PC-3 (cell line): ENCODE results near the gene ATOH8. TPM values are rescaled to one million over a fixed set of nuclear protein-coding genes. Genes with fewer than 3 reads are reported as not detected.

Experiments
- ATAC-seq: fragments of 200-7000 bp; cut with Tn5 transposase; 2 replicates; pipeline ENCODE4 v1.9.1; 2020; ENCODE audit warnings: mild to moderate bottlenecking, moderate library complexity
- BruUV-seq: library from RNA; stranded (reverse); fragments of 400-500 nt; replicated peaks from 2 replicates; lab custom pipeline; 2021; lab: Mats Ljungman, UMichigan
- CTCF ChIA-PET: fragments of 300-600 bp; sonication (Branson Sonifier 250); formaldehyde crosslinking; loops from one replicate; lab custom pipeline; 2022; ENCODE audit warnings: antibody characterized with exemption; lab: Charles Lee
- POLR2A ChIA-PET: fragments of 300-600 bp; sonication (Branson Sonifier 250); formaldehyde crosslinking; loops from one replicate; lab custom pipeline; 2022; ENCODE audit warnings: antibody characterized with exemption; ENCODE audit not compliant: unreplicated experiment; lab: Charles Lee
- DNase-seq: peaks from one replicate; pipeline ENCODE4 v3.0.0-alpha.2; 2015
- H2AFZ ChIP-seq: fragments of 300-600 bp; sonication (generic); 2 replicates; pipeline ENCODE4 v1.6.0; 2016; ENCODE audit warnings: antibody characterized with exemption, low read length
- H3F3A ChIP-seq: fragments of 300-600 bp; sonication (generic); one replicate; pipeline ENCODE4 v1.6.0; 2017; ENCODE audit warnings: antibody characterized with exemption, low read length, control low read depth, mild to moderate bottlenecking; ENCODE audit not compliant: unreplicated experiment
- H3K27ac ChIP-seq: fragments of 300-600 bp; sonication (generic); 2 replicates; pipeline ENCODE4 v1.5.1; 2016; ENCODE audit warnings: mild to moderate bottlenecking, low read length
- H3K27me3 ChIP-seq: fragments of 300-600 bp; sonication (generic); 2 replicates; pipeline ENCODE4 v1.6.1; 2016; ENCODE audit warnings: low read length, mixed read lengths
- H3K36me3 ChIP-seq: fragments of 300-600 bp; sonication (generic); 2 replicates; pipeline ENCODE4 v1.6.1; 2016; ENCODE audit warnings: low read depth, mixed run types, low read length, mixed read lengths
- H3K4me1 ChIP-seq: fragments of 300-600 bp; sonication (generic); 2 replicates; pipeline ENCODE4 v1.5.1; 2016; ENCODE audit warnings: low read length; ENCODE audit not compliant: insufficient read depth
- H3K4me2 ChIP-seq: fragments of 300-600 bp; sonication (generic); 2 replicates; pipeline ENCODE4 v1.6.0; 2016; ENCODE audit warnings: low read length
- H3K4me3 ChIP-seq: fragments of 300-600 bp; sonication (generic); 2 replicates; pipeline ENCODE4 v1.5.1; 2016; ENCODE audit warnings: mild to moderate bottlenecking, low read length, mixed read lengths
- H3K79me2 ChIP-seq: fragments of 300-600 bp; sonication (generic); 2 replicates; pipeline ENCODE4 v1.6.1; 2017; ENCODE audit warnings: low read length, mixed read lengths
- H3K9ac ChIP-seq: fragments of 300-600 bp; sonication (generic); 2 replicates; pipeline ENCODE4 v1.6.0; 2016; ENCODE audit warnings: mild to moderate bottlenecking, low read length
- H3K9me2 ChIP-seq: fragments of 300-600 bp; sonication (generic); replicated peaks from 2 replicates; pipeline ENCODE4 v1.6.1; 2016; ENCODE audit warnings: mixed run types, low read length, mixed read lengths
- H3K9me3 ChIP-seq: fragments of 300-600 bp; sonication (generic); 2 replicates; pipeline ENCODE4 v1.6.1; 2016; ENCODE audit warnings: low read length, mixed read lengths
- H4K20me1 ChIP-seq: fragments of 300-600 bp; sonication (generic); 2 replicates; pipeline ENCODE4 v1.6.1; 2016; ENCODE audit warnings: low read length, mixed read lengths
- EZH2 ChIP-seq: fragments of 300-600 bp; sonication (generic); IDR thresholded peaks from one replicate; pipeline ENCODE4 v1.6.1; 2017; ENCODE audit warnings: antibody characterized with exemption, mild to moderate bottlenecking, low read length; ENCODE audit not compliant: unreplicated experiment
- EZH2phosphoT487 ChIP-seq: fragments of 300-600 bp; sonication (generic); IDR thresholded peaks from 2 replicates; pipeline ENCODE4 v1.6.1; 2018; ENCODE audit warnings: mild to moderate bottlenecking, antibody characterized with exemption, low read length, borderline replicate concordance
- intact Hi-C: fragments of 100-400 bp; cut with micrococcal nuclease; formaldehyde crosslinking; loops from 2 replicates; pipeline ENCODE4 v1.9.0; 2023
- total RNA-seq: library from RNA; depleted of rRNA; stranded (reverse); fragments of >200 nt; gene quantifications from 2 replicates; pipeline ENCODE4 v1.2.3, GENCODE V29; 2014
- TF ChIP-seq, protein P1 (sequence below): fragments of 300-600 bp; sonication (generic); conservative IDR thresholded peaks from 2 replicates; pipeline ENCODE4 v1.5.1; 2017; ENCODE audit warnings: antibody characterized with exemption, low read depth, mild to moderate bottlenecking, low read length

Gene ATOH8
- total RNA-seq, 1 experiment from 2014 or later, result 0.04 TPM

- Histone ChIP-seq H3K4me1 (peaks cover under 1% of the 10 kb centered on the region; the same call in 1 of the 2 replicates), H3F3A (no peaks in the 10 kb centered on the region), H3K4me2 (no peak overlapping the region), H3K79me2 (no peaks in the 10 kb centered on the region), H2AFZ (no peak overlapping the region), H3K9me3 (no peaks in the 10 kb centered on the region), H3K36me3 (no peaks in the 10 kb centered on the region), H3K9ac (no peak overlapping the region), H3K4me3 (no peak overlapping the region), H3K27me3 (peaks cover 39% of the 10 kb centered on the region), H3K27ac (no peak overlapping the region), H3K9me2 (no peaks in the 10 kb centered on the region), H4K20me1 (no peaks in the 10 kb centered on the region)
- intact Hi-C loops, result no loop called here
- DNase-seq (no peak), ATAC-seq (no peak)
- TF ChIP-seq, protein P1, sequence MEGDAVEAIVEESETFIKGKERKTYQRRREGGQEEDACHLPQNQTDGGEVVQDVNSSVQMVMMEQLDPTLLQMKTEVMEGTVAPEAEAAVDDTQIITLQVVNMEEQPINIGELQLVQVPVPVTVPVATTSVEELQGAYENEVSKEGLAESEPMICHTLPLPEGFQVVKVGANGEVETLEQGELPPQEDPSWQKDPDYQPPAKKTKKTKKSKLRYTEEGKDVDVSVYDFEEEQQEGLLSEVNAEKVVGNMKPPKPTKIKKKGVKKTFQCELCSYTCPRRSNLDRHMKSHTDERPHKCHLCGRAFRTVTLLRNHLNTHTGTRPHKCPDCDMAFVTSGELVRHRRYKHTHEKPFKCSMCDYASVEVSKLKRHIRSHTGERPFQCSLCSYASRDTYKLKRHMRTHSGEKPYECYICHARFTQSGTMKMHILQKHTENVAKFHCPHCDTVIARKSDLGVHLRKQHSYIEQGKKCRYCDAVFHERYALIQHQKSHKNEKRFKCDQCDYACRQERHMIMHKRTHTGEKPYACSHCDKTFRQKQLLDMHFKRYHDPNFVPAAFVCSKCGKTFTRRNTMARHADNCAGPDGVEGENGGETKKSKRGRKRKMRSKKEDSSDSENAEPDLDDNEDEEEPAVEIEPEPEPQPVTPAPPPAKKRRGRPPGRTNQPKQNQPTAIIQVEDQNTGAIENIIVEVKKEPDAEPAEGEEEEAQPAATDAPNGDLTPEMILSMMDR, result no peak
- TF ChIP-seq EZH2phosphoT487, result no peak
- TF ChIP-seq EZH2, result no peak
- POLR2A ChIA-PET, result no interaction called here
- CTCF ChIA-PET, result no interaction called here
- BruUV-seq, result no TSS peak
These were observed 5.6 kb upstream of the ATOH8 start for GRCh38 chr2:85748039-85748734.

DNA sequence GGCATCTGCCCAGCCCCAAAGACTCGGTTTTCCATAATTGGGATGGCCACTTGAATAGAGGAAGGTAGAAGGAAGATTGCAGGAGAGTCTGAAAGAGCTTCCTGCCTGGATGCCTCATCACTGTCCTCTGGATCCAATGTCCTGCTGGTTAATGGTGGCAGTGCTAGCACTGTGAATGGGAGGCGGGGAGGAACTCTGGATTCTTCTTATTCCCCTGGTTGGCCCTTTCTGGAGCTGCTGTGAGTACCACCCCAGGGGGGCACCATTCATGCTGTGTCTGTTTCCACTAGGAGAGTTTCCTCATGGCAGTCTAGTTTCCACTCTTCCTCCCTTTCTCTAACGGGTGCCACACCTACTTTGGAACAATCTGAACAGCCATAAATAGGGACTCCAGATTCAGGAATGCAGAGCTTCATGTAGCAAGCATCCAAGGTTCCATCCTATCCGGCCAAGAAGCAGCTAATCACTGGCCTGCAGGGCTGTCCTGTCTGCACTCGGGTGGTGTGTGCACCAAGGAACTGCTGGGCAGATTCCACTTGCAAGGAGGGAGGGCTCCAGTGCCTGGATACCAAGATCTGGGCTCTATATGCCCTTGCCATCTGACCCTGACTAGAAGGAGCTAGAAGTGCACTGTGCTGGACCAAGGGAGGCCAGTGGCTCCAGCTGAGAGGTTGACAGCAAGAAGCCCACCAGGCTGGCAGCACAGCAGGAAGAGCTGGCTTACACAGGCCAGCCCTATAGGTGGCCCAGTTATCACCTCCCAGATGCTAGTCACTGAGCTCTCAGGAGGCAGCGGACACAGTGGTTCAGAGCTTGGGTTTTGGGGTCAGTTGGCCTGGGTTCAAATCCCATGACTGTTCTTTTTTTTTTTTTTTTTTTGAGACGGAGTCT lies 4.6 kb upstream of the ATOH8 start:
- peaks cover 49% of the 10 kb centered on the region for H3K27me3 ChIP-seq
- ATAC-seq (peak; percentile 20; the same call in 1 of the 2 replicates), DNase-seq (no peak)
- no peak overlapping the region for H3K4me2 ChIP-seq
- no peaks in the 10 kb centered on the region for H4K20me1 ChIP-seq
- H3K79me2 ChIP-seq, result no peaks in the 10 kb centered on the region
- 0 out of 2 replicates have a peak, but pooled peaks cover under 1% of the 10 kb centered on the region for H3K4me1 ChIP-seq
- H3K36me3 ChIP-seq, result no peaks in the 10 kb centered on the region
- no peak overlapping the region for H3K27ac ChIP-seq
- TF ChIP-seq, protein P1, result no peak
- no peak for TF ChIP-seq EZH2
- TF ChIP-seq EZH2phosphoT487, result no peak
- BruUV-seq, result no TSS peak
- H2AFZ ChIP-seq, result no peak overlapping the region
- ChIA-PET CTCF (interaction anchor here (0.6 to 1.2 kb wide), 3 partner anchors 18 to 49 kb away, joined by 5 to 9 read pairs (median 5); no protein-coding TSS in a partner anchor), POLR2A (no interaction called here)
- no peak overlapping the region for H3K4me3 ChIP-seq
- no peak overlapping the region for H3K9ac ChIP-seq
- no peaks in the 10 kb centered on the region for H3K9me3 ChIP-seq
- no peaks in the 10 kb centered on the region for H3F3A ChIP-seq
- intact Hi-C loops, result no loop called here
- no peaks in the 10 kb centered on the region for H3K9me2 ChIP-seq
